Measurements from ENCODE around the gene DAAM1.
A peak's percentile ranks its signal among the peaks of the same experiment; 100 is the strongest.

DAAM1 gene

DNA sequence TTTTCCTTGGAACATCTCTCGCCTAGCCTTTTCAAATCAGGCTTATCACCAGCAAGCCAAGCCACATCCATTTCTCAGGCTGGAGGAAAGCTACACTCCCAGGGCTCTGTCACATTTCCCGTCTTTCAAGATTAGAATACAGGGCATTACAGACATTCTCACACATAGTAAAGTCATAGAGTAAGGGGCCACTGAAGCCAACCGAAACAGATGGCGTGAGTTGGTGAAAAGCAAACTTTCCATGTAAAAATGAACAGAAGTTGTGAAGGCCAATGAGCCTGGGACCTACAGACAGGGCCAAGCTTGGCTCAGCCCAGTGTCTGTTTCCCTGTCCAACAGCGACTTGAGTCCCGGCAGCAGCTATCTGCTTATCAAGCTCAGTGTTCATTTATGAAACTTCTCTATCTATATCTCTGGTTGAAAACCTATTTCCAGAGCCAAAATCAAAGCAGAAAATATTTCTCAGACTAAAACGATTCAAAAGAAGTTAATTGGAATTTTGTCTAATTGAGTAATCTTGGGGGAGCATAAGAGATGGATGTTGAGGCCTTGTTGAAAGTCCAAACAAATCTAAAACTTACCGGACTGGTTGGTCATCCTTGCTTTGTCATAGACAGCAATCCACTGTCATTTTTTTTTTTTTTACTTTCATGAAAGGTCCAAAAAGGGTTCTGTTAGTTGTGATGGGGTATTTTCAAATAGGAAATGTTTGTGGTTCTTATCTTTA lies 105.6 kb downstream of the DAAM1 start:
- no peak for DNase-seq

DNA sequence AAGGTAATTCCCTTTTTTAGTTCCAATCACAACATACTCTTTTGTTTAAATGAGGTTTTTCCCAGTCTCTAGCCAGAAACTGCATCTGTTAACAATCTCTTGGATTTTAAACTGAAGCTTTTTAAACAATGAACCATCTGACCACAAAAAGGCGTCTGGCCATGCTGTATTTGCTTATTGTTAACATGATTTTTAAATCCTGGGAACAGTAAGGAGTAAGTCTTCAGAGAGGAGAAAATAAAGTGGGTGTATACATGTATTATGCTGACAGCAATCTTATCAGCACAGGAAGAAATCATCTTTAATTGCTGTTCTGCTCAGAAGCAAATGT lies 106.2 kb downstream of the DAAM1 start:
- DNase-seq: no peak

- no peak for DNase-seq
Measured at GRCh38 chr14:59295951-59296350, 107.5 kb downstream of the DAAM1 start.

- no peak for DNase-seq
Measured at GRCh38 chr14:59296508-59296907, 108.0 kb downstream of the DAAM1 start.

DNA sequence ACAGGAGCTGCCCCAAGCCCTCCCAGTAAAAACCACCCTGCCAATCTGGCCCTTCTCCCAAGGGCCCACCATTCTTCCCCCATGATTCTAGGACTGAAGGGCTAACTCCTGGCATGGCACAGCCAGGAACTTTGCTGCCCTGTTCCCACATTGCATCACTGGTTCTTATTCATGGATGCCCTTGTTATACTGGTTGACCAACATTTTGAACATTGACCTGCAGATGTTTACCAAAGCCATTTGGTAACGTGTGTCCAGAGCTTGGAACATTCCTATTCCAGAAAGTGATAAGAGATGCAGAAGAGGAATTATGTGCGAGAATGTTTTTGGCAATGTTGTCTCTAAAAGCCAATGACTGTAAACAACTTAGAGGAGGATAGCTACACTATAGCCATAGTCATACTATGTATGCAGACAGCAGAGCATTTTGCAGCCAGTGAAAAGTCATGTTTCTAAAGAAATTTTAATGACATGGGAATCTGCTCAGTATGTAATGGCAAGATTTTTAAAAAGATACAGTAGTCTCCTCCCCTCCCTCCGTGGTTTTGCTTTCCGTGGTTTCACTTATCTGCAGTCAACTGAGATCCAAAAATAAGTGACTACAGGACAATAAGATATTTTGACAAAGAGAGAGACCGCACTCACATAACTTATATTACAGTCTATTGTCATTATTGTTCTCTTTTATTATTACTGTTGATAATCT lies 108.8 kb downstream of the DAAM1 start:
- DNase-seq: no peak

GRCh38 chr14:59299731-59300130 lies 111.3 kb downstream of the DAAM1 start:
- DNase-seq: no peak

- DNase-seq: no peak
Measured at GRCh38 chr14:59301354-59301753, 112.9 kb downstream of the DAAM1 start.

- no peak for DNase-seq
Measured at GRCh38 chr14:59302313-59302712, 113.8 kb downstream of the DAAM1 start.

- no peak for DNase-seq
Measured at GRCh38 chr14:59303216-59303615, 114.7 kb downstream of the DAAM1 start.

DNA sequence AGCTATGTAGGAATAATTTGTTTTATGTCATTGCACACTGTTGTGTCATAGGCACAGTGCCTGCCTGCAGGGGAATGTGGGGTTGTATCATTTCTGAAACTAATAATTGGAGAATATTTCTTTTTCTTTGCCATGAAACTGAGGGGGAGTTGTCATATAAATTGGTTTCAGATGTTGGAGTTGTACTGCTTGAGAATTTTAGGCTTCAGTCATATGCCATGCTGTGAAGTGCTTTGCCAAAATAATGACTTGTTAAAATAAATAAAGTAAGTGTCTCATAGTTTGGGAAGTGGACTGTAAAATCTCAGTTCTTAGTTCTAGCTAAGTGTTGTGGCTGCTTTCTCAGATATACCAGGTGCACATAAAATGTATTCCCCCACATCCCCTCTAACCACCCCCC lies 116.8 kb downstream of the DAAM1 start:
- peak; percentile 68 for DNase-seq

DNA sequence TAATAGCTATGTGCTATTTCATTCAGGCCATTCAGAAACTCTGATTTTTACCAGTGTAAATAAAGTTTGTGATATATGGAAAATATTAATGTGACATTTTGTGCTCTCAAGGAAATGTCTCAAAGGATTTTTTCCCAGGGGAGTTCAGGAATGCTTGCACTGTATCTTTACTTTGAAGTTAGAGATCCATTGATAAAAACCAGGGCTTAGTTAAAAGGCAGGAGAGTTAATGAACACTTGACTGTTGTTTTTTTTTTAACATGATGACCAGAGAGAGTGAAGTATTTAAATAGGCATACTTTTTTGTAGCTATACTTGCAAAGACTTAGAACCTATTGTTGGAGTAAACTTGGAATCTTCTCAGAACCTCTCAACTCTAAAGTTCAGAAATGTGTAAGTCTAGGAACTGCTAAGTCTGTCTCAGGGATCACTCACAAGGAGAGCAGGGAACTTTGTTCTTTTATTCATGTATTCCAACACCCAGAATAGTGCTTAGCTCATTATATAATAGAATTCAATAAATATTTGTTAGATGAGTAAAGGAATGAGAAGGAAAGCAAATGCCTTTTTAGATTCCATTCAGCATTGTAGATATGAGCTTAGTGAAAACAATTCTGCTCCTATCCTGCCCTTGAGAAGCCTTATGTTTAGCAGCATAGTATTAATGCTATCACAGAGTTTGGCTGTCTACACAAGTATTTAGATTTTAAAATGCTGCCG lies 117.5 kb downstream of the DAAM1 start:
- DNase-seq: peak; percentile 67

DNA sequence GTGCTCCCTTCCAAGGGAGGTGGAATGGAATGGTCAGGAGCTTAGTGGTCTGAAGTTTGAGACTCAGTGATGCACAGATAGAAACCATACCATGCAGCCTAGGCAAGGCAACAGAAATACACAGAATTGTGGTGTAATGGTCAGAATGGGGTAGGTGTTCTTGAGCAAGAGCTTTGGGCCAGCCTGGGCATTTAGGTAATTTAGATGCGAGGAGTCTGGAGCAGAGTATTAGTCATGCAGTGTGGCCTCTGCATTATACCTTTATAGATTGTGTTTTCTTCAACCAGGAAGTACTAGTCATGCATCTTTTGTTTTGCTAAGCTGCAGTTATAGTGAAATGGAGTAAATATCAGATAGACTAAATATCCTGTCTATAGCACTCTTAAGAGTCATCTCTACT lies 118.3 kb downstream of the DAAM1 start:
- peak; percentile 63 for DNase-seq

GRCh38 chr14:59308086-59308485 lies 119.6 kb downstream of the DAAM1 start:
- no peak for DNase-seq

GRCh38 chr14:59308673-59309072 lies 120.2 kb downstream of the DAAM1 start:
- DNase-seq: no peak

DNA sequence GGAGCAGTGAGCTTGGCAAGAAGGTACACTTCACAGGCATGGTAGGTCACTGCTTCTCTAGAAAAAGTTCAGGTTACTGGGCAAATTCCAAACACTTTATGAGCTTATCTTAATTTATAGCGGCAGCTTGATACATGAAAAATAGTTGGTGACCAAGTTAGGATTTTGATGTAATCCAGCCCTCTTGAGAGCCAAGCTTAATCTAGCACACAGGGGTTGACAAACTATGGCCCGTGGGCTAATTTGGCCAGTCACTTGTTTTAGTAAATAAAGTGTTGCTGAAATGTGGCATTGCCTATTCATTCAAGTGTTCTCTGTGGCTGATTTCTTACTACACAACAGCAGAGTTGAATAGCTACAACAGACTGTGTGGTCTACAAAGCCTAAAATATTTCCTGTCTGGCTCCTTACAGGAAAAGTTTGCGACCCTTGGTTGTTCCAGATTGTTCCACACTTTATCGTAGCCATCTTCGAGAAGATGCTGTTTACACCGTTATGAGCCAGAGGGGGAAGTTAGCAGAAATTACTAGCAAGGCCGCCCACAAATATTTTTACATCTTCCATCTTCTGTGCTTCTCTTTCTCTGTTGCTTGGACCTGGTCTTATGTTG lies 120.9 kb downstream of the DAAM1 start:
- no peak for DNase-seq

- DNase-seq: no peak
Measured at GRCh38 chr14:59310633-59311032, 122.2 kb downstream of the DAAM1 start.

- no peak for DNase-seq
Measured at GRCh38 chr14:59311723-59312122, 123.3 kb downstream of the DAAM1 start.

- no peak for DNase-seq
Measured at GRCh38 chr14:59313144-59313651, 124.7 kb downstream of the DAAM1 start.

DNA sequence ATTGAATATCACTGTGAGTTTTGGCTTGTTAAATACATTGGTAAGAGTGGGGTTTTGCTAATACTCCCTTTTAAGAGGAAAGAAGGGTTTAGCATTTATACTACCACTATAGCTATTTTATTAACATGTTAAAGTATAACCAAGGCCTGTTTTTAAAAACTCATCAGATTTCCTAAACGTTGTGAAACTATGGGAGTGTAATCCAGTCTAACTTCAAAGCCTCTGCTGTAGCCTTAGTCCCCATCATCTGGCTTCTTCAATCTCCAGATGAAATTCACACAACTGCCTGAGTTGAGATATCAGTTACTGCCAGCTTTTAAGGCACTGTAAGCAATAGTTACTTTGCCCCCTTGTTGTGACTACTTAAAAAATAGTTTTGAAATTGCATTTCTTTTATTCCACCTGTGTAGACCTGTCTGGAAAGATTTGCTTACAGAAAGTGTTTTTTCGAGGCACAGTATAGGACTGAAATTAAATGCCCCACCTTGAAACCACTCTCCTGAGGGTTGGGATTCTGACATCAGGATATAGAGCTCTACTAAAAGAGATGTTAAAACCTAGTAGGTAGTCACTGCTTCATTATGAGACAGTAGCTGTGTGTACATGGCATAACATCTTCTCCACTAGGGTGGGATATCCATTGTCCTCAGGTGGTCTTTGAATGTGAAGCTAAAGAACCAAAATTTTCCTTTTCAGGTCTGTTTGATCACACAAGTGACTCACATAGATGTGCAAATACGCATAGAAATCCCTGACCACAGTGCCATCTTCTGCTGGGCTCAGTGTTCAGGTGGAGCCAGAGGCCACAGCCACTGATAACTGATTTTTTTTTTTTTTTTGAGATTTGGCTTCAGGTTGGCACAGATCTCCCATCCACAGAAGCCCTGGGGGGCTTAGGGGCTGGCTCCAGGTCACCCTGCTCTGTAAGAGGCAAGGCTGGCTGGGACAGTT lies 125.5 kb downstream of the DAAM1 start:
- DNase-seq: no peak

GRCh38 chr14:59314953-59315599 lies 126.6 kb downstream of the DAAM1 start:
- DNase-seq: no peak

DNA sequence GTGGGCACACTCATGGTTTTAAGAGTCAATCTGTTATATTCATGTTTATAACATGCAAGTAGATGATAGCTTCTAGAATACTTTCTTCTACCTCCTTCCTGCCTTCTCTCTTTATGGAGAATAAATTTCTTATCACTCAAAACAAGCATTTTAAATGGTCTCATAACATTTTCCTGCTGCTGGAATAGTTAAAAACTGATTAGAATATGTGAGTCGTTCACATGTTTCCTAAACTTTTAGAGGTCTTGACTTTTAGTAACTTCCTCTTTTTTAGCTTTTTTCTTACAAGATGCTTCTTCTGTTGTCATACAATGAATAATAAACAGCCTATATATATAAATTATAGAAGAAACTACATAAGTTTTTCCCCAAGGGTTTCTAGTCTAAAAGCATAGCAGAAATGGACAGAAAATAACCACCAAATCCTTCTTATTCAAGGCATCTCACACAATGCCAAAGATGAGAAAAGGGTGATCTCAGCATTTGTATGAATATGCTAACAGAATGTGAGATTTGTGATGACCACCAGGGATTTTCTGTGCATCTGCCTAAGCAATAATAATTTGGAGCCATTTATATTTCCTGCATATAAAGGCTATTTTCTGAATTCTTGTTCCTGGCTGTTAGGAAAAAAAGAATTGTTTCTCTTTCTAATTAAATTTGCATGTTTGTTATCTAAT lies 127.8 kb downstream of the DAAM1 start:
- no peak for DNase-seq

All from HCEC 1CT (cell line).